GM23338 (cell line): ENCODE results near the gene HDAC9. TPM values are rescaled to one million over a fixed set of nuclear protein-coding genes. Genes with fewer than 3 reads are reported as not detected.

ENCODE experiments used
- ATAC-seq: fragments of 200-7000 bp; cut with Tn5 transposase; 3 replicates; pipeline ENCODE4 v1.9.1; 2020
- DNase-seq: peaks from one replicate; pipeline ENCODE4 v3.0.0-alpha.2; 2015; ENCODE audit warnings: low spot score
- H2AFZ ChIP-seq: fragments of 200-600 bp; sonication (generic); 2 replicates; pipeline ENCODE4 v1.8.0; 2016; ENCODE audit warnings: antibody characterized with exemption, mild to moderate bottlenecking, moderate library complexity
- H3F3A ChIP-seq: fragments of 200-600 bp; sonication (generic); replicated peaks from 2 replicates; pipeline ENCODE4 v1.8.0; 2017; ENCODE audit warnings: antibody characterized with exemption, mixed run types, low read depth
- H3K27ac ChIP-seq: fragments of 200-600 bp; sonication (generic); 2 replicates; pipeline ENCODE4 v1.6.1; 2016; ENCODE audit warnings: low read depth
- H3K27me3 ChIP-seq: fragments of 200-600 bp; sonication (generic); 2 replicates; pipeline ENCODE4 v1.8.0; 2016; ENCODE audit warnings: mild to moderate bottlenecking, mixed run types, moderate library complexity; ENCODE audit not compliant: insufficient read depth
- H3K36me3 ChIP-seq: fragments of 200-600 bp; sonication (generic); 2 replicates; pipeline ENCODE4 v1.8.0; 2016; ENCODE audit warnings: mild to moderate bottlenecking; ENCODE audit not compliant: insufficient read depth
- H3K4me1 ChIP-seq: fragments of 200-600 bp; sonication (generic); 2 replicates; pipeline ENCODE4 v1.8.0; 2016; ENCODE audit warnings: mild to moderate bottlenecking, moderate library complexity; ENCODE audit not compliant: insufficient read depth
- H3K4me2 ChIP-seq: fragments of 200-600 bp; sonication (generic); 2 replicates; pipeline ENCODE4 v1.7.1; 2017; ENCODE audit warnings: mixed run types
- H3K4me3 ChIP-seq: fragments of 200-600 bp; sonication (generic); 2 replicates; pipeline ENCODE4 v1.6.1; 2016; ENCODE audit warnings: mixed run types
- H3K79me2 ChIP-seq: fragments of 200-600 bp; sonication (generic); replicated peaks from 2 replicates; pipeline ENCODE4 v1.8.0; 2017; ENCODE audit warnings: mild to moderate bottlenecking; ENCODE audit not compliant: insufficient read depth
- H3K9me2 ChIP-seq: fragments of 200-600 bp; sonication (generic); 2 replicates; pipeline ENCODE4 v1.8.0; 2017; ENCODE audit not compliant: insufficient read depth
- H4K20me1 ChIP-seq: fragments of 200-600 bp; sonication (generic); replicated peaks from 2 replicates; pipeline ENCODE4 v1.8.0; 2017; ENCODE audit warnings: mild to moderate bottlenecking; ENCODE audit not compliant: insufficient read depth
- H3K27ac Mint-ChIP-seq: 2 replicates; pipeline ENCODE4 v1.8.0; 2020; ENCODE audit warnings: inconsistent platforms, mild to moderate bottlenecking, moderate library complexity, mixed read lengths
- H3K27me3 Mint-ChIP-seq: 3 replicates; pipeline ENCODE4 v1.8.0; 2022; ENCODE audit warnings: low read depth, mild to moderate bottlenecking, moderate library complexity, mixed read lengths, inconsistent platforms; ENCODE audit not compliant: insufficient read depth, poor library complexity
- H3K36me3 Mint-ChIP-seq: 3 replicates; pipeline ENCODE4 v1.8.0; 2021; ENCODE audit warnings: low read depth, mild to moderate bottlenecking, inconsistent platforms, moderate library complexity, mixed read lengths
- H3K4me1 Mint-ChIP-seq: 3 replicates; pipeline ENCODE4 v1.8.0; 2020; ENCODE audit warnings: mild to moderate bottlenecking, inconsistent platforms, mixed read lengths
- H3K4me3 Mint-ChIP-seq: 3 replicates; pipeline ENCODE4 v1.8.0; 2021; ENCODE audit warnings: moderate library complexity, mild to moderate bottlenecking, inconsistent platforms, mixed read lengths
- H3K9me3 Mint-ChIP-seq: 3 replicates; pipeline ENCODE4 v1.8.0; 2020; ENCODE audit warnings: moderate library complexity, mild to moderate bottlenecking, inconsistent platforms, mixed read lengths
- CREB1 ChIP-seq: fragments of 250-450 bp; sonication (Bioruptor Pico); IDR thresholded peaks from 2 replicates; pipeline ENCODE4 v1.5.0; 2020; ENCODE audit warnings: low read depth, mild to moderate bottlenecking, moderate library complexity
- ETS1 ChIP-seq: IDR thresholded peaks from 2 replicates; pipeline ENCODE4 v1.6.1; 2016; ENCODE audit warnings: antibody characterized with exemption
- EZH2 ChIP-seq: fragments of 200-600 bp; sonication (generic); IDR thresholded peaks from one replicate; pipeline ENCODE4 v1.8.0; 2017; ENCODE audit warnings: antibody characterized with exemption, mild to moderate bottlenecking, low read depth; ENCODE audit not compliant: unreplicated experiment
- JUNB ChIP-seq: IDR thresholded peaks from one replicate; pipeline ENCODE4 v1.6.1; 2016; ENCODE audit warnings: antibody characterized with exemption; ENCODE audit not compliant: unreplicated experiment
- POLR2AphosphoS5 ChIP-seq: IDR thresholded peaks from 2 replicates; pipeline ENCODE4 v1.6.1; 2016; ENCODE audit warnings: antibody characterized with exemption, low read depth
- REST ChIP-seq: IDR thresholded peaks from one replicate; pipeline ENCODE4 v1.6.1; 2018; ENCODE audit warnings: antibody characterized with exemption; ENCODE audit not compliant: unreplicated experiment
- STAT1 ChIP-seq: IDR thresholded peaks from one replicate; pipeline ENCODE4 v1.6.1; 2016; ENCODE audit warnings: antibody characterized with exemption; ENCODE audit not compliant: unreplicated experiment
- ZNF114 ChIP-seq: fragments of 250-450 bp; sonication (Bioruptor Pico); IDR thresholded peaks from 2 replicates; pipeline ENCODE4 v1.5.0; 2020; ENCODE audit warnings: mild to moderate bottlenecking, moderate library complexity
- ZNF331 ChIP-seq: fragments of 250-450 bp; sonication (Bioruptor Pico); IDR thresholded peaks from 2 replicates; pipeline ENCODE4 v1.5.0; 2020; ENCODE audit warnings: low read depth, mild to moderate bottlenecking, moderate library complexity
- ZNF462 ChIP-seq: fragments of 250-450 bp; sonication (Bioruptor Pico); IDR thresholded peaks from 2 replicates; pipeline ENCODE4 v1.5.0; 2020; ENCODE audit warnings: mild to moderate bottlenecking, moderate library complexity
- polyA plus RNA-seq: library from polyadenylated mRNA; unstranded; fragments of >200 nt; fragmentation: Nextera tagmentation; extraction: Ambion mirVana; gene quantifications from 2 replicates; pipeline ENCODE4 v1.2.1, GENCODE V29; 2016
- total RNA-seq: library from RNA; depleted of rRNA; stranded (reverse); fragments of >200 nt; shearing (Covaris generic); gene quantifications from 2 replicates; pipeline ENCODE4 v1.2.3, GENCODE V29; 2014

Gene HDAC9
- total and polyA plus RNA-seq, 2 experiments from 2014 or later: 8.3 to 18.5 TPM

GRCh38 chr7:18619311-18619710 lies 123.8 kb downstream of the HDAC9 start (continued):
- TF ChIP-seq REST: no peak

GRCh38 chr7:18623389-18623788 lies 127.8 kb downstream of the HDAC9 start:
- no peak overlapping the region for H3K4me3 Mint-ChIP-seq
- no peak for TF ChIP-seq ZNF114 (CRISPR knock-in tag)
- TF ChIP-seq POLR2AphosphoS5: no peak
- no peak for TF ChIP-seq ZNF331 (CRISPR knock-in tag)
- no peak for TF ChIP-seq CREB1
- no peak for TF ChIP-seq JUNB
- no peak for TF ChIP-seq EZH2
- no peak for TF ChIP-seq ETS1
- TF ChIP-seq ZNF462 (CRISPR knock-in tag): no peak
- no peak for TF ChIP-seq REST
- no peak for TF ChIP-seq STAT1

More at GRCh38 chr7:18623389-18623788, 127.8 kb downstream of the HDAC9 start:
- Histone ChIP-seq H3K27ac (no peak overlapping the region), H3K36me3 (no peaks in the 10 kb centered on the region), H2AFZ (no peak overlapping the region), H3K9me2 (no peaks in the 10 kb centered on the region), H3K4me3 (no peak overlapping the region), H4K20me1 (no peaks in the 10 kb centered on the region), H3F3A (no peaks in the 10 kb centered on the region), H3K4me1 (no peaks in the 10 kb centered on the region), H3K4me2 (no peak overlapping the region), H3K79me2 (no peaks in the 10 kb centered on the region), H3K27me3 (no peaks in the 10 kb centered on the region)
- no peak overlapping the region for H3K27ac Mint-ChIP-seq
- no peaks in the 10 kb centered on the region for H3K36me3 Mint-ChIP-seq
- H3K27me3 Mint-ChIP-seq: no peaks in the 10 kb centered on the region
- DNase-seq: no peak
- ATAC-seq: no peak
- H3K4me1 Mint-ChIP-seq: peaks cover 5% of the 10 kb centered on the region; the same call in 1 of the 3 replicates
- no peaks in the 10 kb centered on the region for H3K9me3 Mint-ChIP-seq
